ENCODE results near the gene PCBP3.
"Not testable (repeated sequence)": the region's sequence is repeated elsewhere in the genome, so short reads cannot be mapped to it uniquely, and the experiment has no call there.

PCBP3 gene

GRCh38 chr21:45849651-45850050, 206.1 kb downstream of the PCBP3 start:
- H3K27me3 ChIP-seq (ENCODE audit: insufficient read depth, low read length), result no peaks in the 10 kb centered on the region
- no peak overlapping the region for H3K4ac ChIP-seq (ENCODE audit: low read depth, low read length)
- no peaks in the 10 kb centered on the region for H3K9me3 ChIP-seq (ENCODE audit: insufficient read depth, low read depth, low read length)
- no peak overlapping the region for H4K12ac ChIP-seq (ENCODE audit: low read depth, low read length)
- no peak overlapping the region for H3K27ac ChIP-seq (ENCODE audit: low read depth, low read length)
- no peak overlapping the region for H2BK120ac ChIP-seq (ENCODE audit: insufficient read depth, low read length, poor library complexity)
- no peak overlapping the region for H3K23ac ChIP-seq (ENCODE audit: low read length)
- no peak overlapping the region for H3K4me3 ChIP-seq (ENCODE audit: low read depth, low read length)
- no peaks in the 10 kb centered on the region for H3K4me1 ChIP-seq (ENCODE audit: control insufficient read depth in 1 of 2, insufficient read depth in 2 of 2, low read length in 2 of 2)
- H3K36me3 ChIP-seq (ENCODE audit: control insufficient read depth in 1 of 2, insufficient read depth in 2 of 2, low read length in 2 of 2), result no peaks in the 10 kb centered on the region
- H3K4me2 ChIP-seq (ENCODE audit: low read length), result no peak overlapping the region
- no peaks in the 10 kb centered on the region for H3K79me1 ChIP-seq (ENCODE audit: low read length)
- no peak overlapping the region for H3K18ac ChIP-seq (ENCODE audit: low read length)
- H2BK5ac ChIP-seq (ENCODE audit: low read depth, low read length, poor library complexity), result no peak overlapping the region
- H2BK12ac ChIP-seq (ENCODE audit: low read length), result no peak overlapping the region
- H3K9ac ChIP-seq (ENCODE audit: low read length), result no peak overlapping the region
- no peak overlapping the region for H3K14ac ChIP-seq (ENCODE audit: low read length)
- no peaks in the 10 kb centered on the region for H3K79me2 ChIP-seq (ENCODE audit: control insufficient read depth, insufficient read depth, low read length, poor library complexity)
- no peak overlapping the region for H2AK5ac ChIP-seq (ENCODE audit: low read length)
- H4K91ac ChIP-seq (ENCODE audit: low read depth, low read length), result no peak overlapping the region
- DNase-seq, result no peak
- no peak overlapping the region for H4K8ac ChIP-seq (ENCODE audit: low read depth, low read length)
- WGBS (ENCODE audit: extremely low coverage, insufficient coverage, insufficient read length), result no CpG with 5 or more reads among the region's 10 CpGs
- H2AFZ ChIP-seq (ENCODE audit: insufficient read depth, low read length, poor library complexity), result no peak overlapping the region

DNA sequence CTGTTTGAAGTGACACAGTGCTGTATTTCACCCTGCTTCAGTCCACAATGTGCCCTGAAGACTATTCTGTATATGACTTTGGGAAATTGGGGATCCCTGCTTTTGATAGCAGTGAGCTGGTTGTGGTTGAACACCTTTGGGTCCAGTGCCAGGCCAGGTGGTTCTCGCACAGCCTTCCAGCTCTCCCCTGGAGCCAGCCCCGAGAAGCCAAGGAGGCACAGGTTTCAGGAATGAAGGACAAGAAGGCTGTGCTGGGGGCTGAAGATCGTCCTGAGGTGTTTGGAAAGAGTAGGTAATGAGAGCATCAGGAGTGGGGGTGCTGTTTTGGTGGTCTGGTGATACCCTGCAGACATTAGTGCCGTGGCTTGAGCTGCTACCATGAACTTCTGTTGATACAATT, 206.7 kb downstream of the PCBP3 start:
- Histone ChIP-seq H4K12ac (ENCODE audit: low read depth, low read length) (no peak overlapping the region), H3K4me2 (ENCODE audit: low read length) (no peak overlapping the region), H3K9me3 (ENCODE audit: insufficient read depth, low read depth, low read length) (peaks cover 2% of the 10 kb centered on the region), H4K91ac (ENCODE audit: low read depth, low read length) (no peak overlapping the region), H3K36me3 (ENCODE audit: control insufficient read depth in 1 of 2, insufficient read depth in 2 of 2, low read length in 2 of 2) (no peaks in the 10 kb centered on the region), H3K18ac (ENCODE audit: low read length) (no peak overlapping the region), H3K79me2 (ENCODE audit: control insufficient read depth, insufficient read depth, low read length, poor library complexity) (no peaks in the 10 kb centered on the region), H2BK5ac (ENCODE audit: low read depth, low read length, poor library complexity) (no peak overlapping the region), H2BK12ac (ENCODE audit: low read length) (no peak overlapping the region), H3K4ac (ENCODE audit: low read depth, low read length) (no peak overlapping the region), H2BK120ac (ENCODE audit: insufficient read depth, low read length, poor library complexity) (no peak overlapping the region), H2AFZ (ENCODE audit: insufficient read depth, low read length, poor library complexity) (no peak overlapping the region), H3K23ac (ENCODE audit: low read length) (no peak overlapping the region), H3K14ac (ENCODE audit: low read length) (no peak overlapping the region), H3K27me3 (ENCODE audit: insufficient read depth, low read length) (no peaks in the 10 kb centered on the region), H3K27ac (ENCODE audit: low read depth, low read length) (no peak overlapping the region), H2AK5ac (ENCODE audit: low read length) (no peak overlapping the region), H3K79me1 (ENCODE audit: low read length) (no peaks in the 10 kb centered on the region), H4K8ac (ENCODE audit: low read depth, low read length) (no peak overlapping the region), H3K9ac (ENCODE audit: low read length) (no peak overlapping the region), H3K4me3 (ENCODE audit: low read depth, low read length) (no peak overlapping the region), H3K4me1 (ENCODE audit: control insufficient read depth in 1 of 2, insufficient read depth in 2 of 2, low read length in 2 of 2) (no peaks in the 10 kb centered on the region)
- DNase-seq, result no peak
- WGBS (ENCODE audit: extremely low coverage, insufficient coverage, insufficient read length), result no CpG with 5 or more reads among the region's 4 CpGs

DNA sequence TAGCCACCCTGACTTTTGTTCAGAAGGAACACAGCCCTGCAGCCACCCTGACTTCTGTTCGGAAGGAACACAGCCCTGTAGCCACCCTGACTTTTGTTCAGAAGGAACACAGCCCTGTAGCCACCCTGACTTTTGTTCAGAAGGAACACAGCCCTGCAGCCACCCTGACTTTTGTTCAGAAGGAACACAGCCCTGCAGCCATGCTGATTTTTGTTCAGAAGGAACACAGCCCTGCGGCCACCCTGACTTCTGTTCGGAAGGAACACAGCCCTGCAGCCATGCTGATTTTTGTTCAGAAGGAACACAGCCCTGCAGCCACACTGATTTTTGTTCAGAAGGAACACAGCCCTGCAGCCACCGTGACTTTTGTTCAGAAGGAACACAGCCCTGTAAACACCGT, 208.9 kb downstream of the PCBP3 start:
- H3K18ac ChIP-seq (ENCODE audit: low read length); H3K4me3 ChIP-seq (ENCODE audit: low read depth, low read length); H2AFZ ChIP-seq (ENCODE audit: insufficient read depth, low read length, poor library complexity); H3K27ac ChIP-seq (ENCODE audit: low read depth, low read length); H2BK5ac ChIP-seq (ENCODE audit: low read depth, low read length, poor library complexity); H4K8ac ChIP-seq (ENCODE audit: low read depth, low read length); H3K9me3 ChIP-seq (ENCODE audit: insufficient read depth, low read depth, low read length); DNase-seq; H4K12ac ChIP-seq (ENCODE audit: low read depth, low read length); H3K14ac ChIP-seq (ENCODE audit: low read length); H2BK12ac ChIP-seq (ENCODE audit: low read length); H3K4me2 ChIP-seq (ENCODE audit: low read length); H2BK120ac ChIP-seq (ENCODE audit: insufficient read depth, low read length, poor library complexity); H3K4ac ChIP-seq (ENCODE audit: low read depth, low read length); H4K91ac ChIP-seq (ENCODE audit: low read depth, low read length); H3K23ac ChIP-seq (ENCODE audit: low read length); H2AK5ac ChIP-seq (ENCODE audit: low read length); H3K27me3 ChIP-seq (ENCODE audit: insufficient read depth, low read length); H3K9ac ChIP-seq (ENCODE audit: low read length); H3K36me3 ChIP-seq (ENCODE audit: control insufficient read depth in 1 of 2, insufficient read depth in 2 of 2, low read length in 2 of 2); H3K79me2 ChIP-seq (ENCODE audit: control insufficient read depth, insufficient read depth, low read length, poor library complexity); H3K4me1 ChIP-seq (ENCODE audit: control insufficient read depth in 1 of 2, insufficient read depth in 2 of 2, low read length in 2 of 2); H3K79me1 ChIP-seq (ENCODE audit: low read length): not testable (repeated sequence)
- WGBS (ENCODE audit: extremely low coverage, insufficient coverage, insufficient read length), result no CpG with 5 or more reads among the region's 5 CpGs

GRCh38 chr21:45852886-45853400, 209.4 kb downstream of the PCBP3 start:
- Histone ChIP-seq H3K18ac (ENCODE audit: low read length) (no peak overlapping the region), H2AK5ac (ENCODE audit: low read length) (no peak overlapping the region), H2BK120ac (ENCODE audit: insufficient read depth, low read length, poor library complexity) (no peak overlapping the region), H3K79me1 (ENCODE audit: low read length) (no peaks in the 10 kb centered on the region), H3K4ac (ENCODE audit: low read depth, low read length) (no peak overlapping the region), H3K27me3 (ENCODE audit: insufficient read depth, low read length) (no peaks in the 10 kb centered on the region), H2BK12ac (ENCODE audit: low read length) (no peak overlapping the region), H3K79me2 (ENCODE audit: control insufficient read depth, insufficient read depth, low read length, poor library complexity) (no peaks in the 10 kb centered on the region), H3K14ac (ENCODE audit: low read length) (no peak overlapping the region), H3K27ac (ENCODE audit: low read depth, low read length) (no peak overlapping the region), H2BK5ac (ENCODE audit: low read depth, low read length, poor library complexity) (no peak overlapping the region), H2AFZ (ENCODE audit: insufficient read depth, low read length, poor library complexity) (no peak overlapping the region), H3K23ac (ENCODE audit: low read length) (no peak overlapping the region), H3K4me3 (ENCODE audit: low read depth, low read length) (no peak overlapping the region), H3K4me1 (ENCODE audit: control insufficient read depth in 1 of 2, insufficient read depth in 2 of 2, low read length in 2 of 2) (no peaks in the 10 kb centered on the region), H4K8ac (ENCODE audit: low read depth, low read length) (no peak overlapping the region), H3K4me2 (ENCODE audit: low read length) (no peak overlapping the region), H4K12ac (ENCODE audit: low read depth, low read length) (no peak overlapping the region), H3K9me3 (ENCODE audit: insufficient read depth, low read depth, low read length) (peaks cover 3% of the 10 kb centered on the region), H3K9ac (ENCODE audit: low read length) (no peak overlapping the region), H3K36me3 (ENCODE audit: control insufficient read depth in 1 of 2, insufficient read depth in 2 of 2, low read length in 2 of 2) (no peaks in the 10 kb centered on the region), H4K91ac (ENCODE audit: low read depth, low read length) (no peak overlapping the region)
- no CpG with 5 or more reads among the region's 12 CpGs for WGBS (ENCODE audit: extremely low coverage, insufficient coverage, insufficient read length)
- DNase-seq, result no peak
